Neural cell (in vitro differentiated cells): ENCODE results near the gene PGAP1.

Source experiments
- MXI1 ChIP-seq: fragments of 450-650 bp; conservative IDR thresholded peaks from 2 replicates; pipeline ENCODE4 v1.6.1; 2014; ENCODE audit warnings: antibody characterized with exemption, mild to moderate bottlenecking; ENCODE audit not compliant: poor library complexity, severe bottlenecking
- POLR2AphosphoS5 ChIP-seq: IDR thresholded peaks from 2 replicates; pipeline ENCODE4 v1.6.1; 2012
- SMC3 ChIP-seq: fragments of 450-650 bp; conservative IDR thresholded peaks from 2 replicates; pipeline ENCODE4 v1.6.1; 2014; ENCODE audit warnings: antibody characterized with exemption, mild to moderate bottlenecking, moderate library complexity; ENCODE audit not compliant: poor library complexity
- TAF1 ChIP-seq: IDR thresholded peaks from 2 replicates; pipeline ENCODE4 v1.6.1; 2012; ENCODE audit warnings: low read depth
- TF ChIP-seq, protein P1 (sequence below): fragments of 450-650 bp; IDR thresholded peaks from 2 replicates; pipeline ENCODE4 v1.5.1; 2014; ENCODE audit warnings: antibody characterized with exemption, mild to moderate bottlenecking, moderate library complexity; ENCODE audit not compliant: poor library complexity, severe bottlenecking

DNA sequence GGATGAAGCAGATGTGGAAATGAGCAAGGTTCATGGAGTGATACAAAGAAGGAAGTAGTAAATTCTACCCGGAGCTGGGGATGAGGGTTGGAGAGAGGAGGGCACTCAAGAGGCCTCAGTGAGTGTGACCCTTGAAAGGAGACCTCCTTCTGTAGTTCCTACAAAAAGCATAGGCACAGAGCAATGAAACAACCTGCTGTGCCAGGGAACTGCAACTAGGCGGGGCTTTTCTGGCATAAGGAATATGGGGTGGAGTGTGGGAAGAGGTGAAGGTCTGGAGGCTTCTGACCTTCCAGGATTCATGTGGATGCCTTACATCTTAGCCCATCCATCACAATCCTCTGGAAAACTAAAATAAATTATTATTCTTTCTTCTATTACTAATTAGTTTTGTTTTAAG, 25.5 kb upstream of the PGAP1 start:
- TF ChIP-seq, protein P1, sequence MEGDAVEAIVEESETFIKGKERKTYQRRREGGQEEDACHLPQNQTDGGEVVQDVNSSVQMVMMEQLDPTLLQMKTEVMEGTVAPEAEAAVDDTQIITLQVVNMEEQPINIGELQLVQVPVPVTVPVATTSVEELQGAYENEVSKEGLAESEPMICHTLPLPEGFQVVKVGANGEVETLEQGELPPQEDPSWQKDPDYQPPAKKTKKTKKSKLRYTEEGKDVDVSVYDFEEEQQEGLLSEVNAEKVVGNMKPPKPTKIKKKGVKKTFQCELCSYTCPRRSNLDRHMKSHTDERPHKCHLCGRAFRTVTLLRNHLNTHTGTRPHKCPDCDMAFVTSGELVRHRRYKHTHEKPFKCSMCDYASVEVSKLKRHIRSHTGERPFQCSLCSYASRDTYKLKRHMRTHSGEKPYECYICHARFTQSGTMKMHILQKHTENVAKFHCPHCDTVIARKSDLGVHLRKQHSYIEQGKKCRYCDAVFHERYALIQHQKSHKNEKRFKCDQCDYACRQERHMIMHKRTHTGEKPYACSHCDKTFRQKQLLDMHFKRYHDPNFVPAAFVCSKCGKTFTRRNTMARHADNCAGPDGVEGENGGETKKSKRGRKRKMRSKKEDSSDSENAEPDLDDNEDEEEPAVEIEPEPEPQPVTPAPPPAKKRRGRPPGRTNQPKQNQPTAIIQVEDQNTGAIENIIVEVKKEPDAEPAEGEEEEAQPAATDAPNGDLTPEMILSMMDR, result no peak
- TF ChIP-seq TAF1, result no peak
- no peak for TF ChIP-seq MXI1
- TF ChIP-seq POLR2AphosphoS5, result no peak
- TF ChIP-seq SMC3, result no peak
